GM23248 (cell line): ENCODE data around the gene FBXO2. TPM values are rescaled to one million over a fixed set of nuclear protein-coding genes. Genes with fewer than 3 reads are reported as not detected.

Experiments used
- DNase-seq: peaks from one replicate; pipeline ENCODE4 v3.0.0-alpha.2; 2015
- H2AFZ ChIP-seq: fragments of 200-600 bp; sonication (generic); 2 replicates; pipeline ENCODE4 v1.6.1; 2016; ENCODE audit warnings: antibody characterized with exemption
- H3F3A ChIP-seq: fragments of 200-600 bp; sonication (generic); 2 replicates; pipeline ENCODE4 v1.6.1; 2016; ENCODE audit warnings: mild to moderate bottlenecking, antibody characterized with exemption, mixed run types; ENCODE audit not compliant: insufficient read depth
- H3K27ac ChIP-seq: fragments of 200-600 bp; sonication (generic); 2 replicates; pipeline ENCODE4 v1.5.1; 2016; ENCODE audit warnings: mild to moderate bottlenecking
- H3K27me3 ChIP-seq: fragments of 200-600 bp; sonication (generic); replicated peaks from 2 replicates; pipeline ENCODE4 v1.6.1; 2016; ENCODE audit warnings: mild to moderate bottlenecking; ENCODE audit not compliant: insufficient read depth
- H3K36me3 ChIP-seq: fragments of 200-600 bp; sonication (generic); 2 replicates; pipeline ENCODE4 v1.6.1; 2016; ENCODE audit warnings: low read depth, mild to moderate bottlenecking
- H3K4me1 ChIP-seq: fragments of 200-600 bp; sonication (generic); 2 replicates; pipeline ENCODE4 v1.6.1; 2016; ENCODE audit warnings: mild to moderate bottlenecking; ENCODE audit not compliant: insufficient read depth
- H3K4me2 ChIP-seq: fragments of 200-600 bp; sonication (generic); one replicate; pipeline ENCODE4 v1.6.1; 2016; ENCODE audit warnings: mild to moderate bottlenecking; ENCODE audit not compliant: unreplicated experiment
- H3K4me3 ChIP-seq: fragments of 200-600 bp; sonication (generic); 2 replicates; pipeline ENCODE4 v1.5.1; 2016; ENCODE audit warnings: mild to moderate bottlenecking
- H3K79me2 ChIP-seq: fragments of 200-600 bp; sonication (generic); 2 replicates; pipeline ENCODE4 v1.6.1; 2016; ENCODE audit warnings: mild to moderate bottlenecking; ENCODE audit not compliant: insufficient read depth
- H3K9ac ChIP-seq: fragments of 200-600 bp; sonication (generic); 2 replicates; pipeline ENCODE4 v1.6.1; 2016; ENCODE audit warnings: mild to moderate bottlenecking
- H3K9me2 ChIP-seq: fragments of 200-600 bp; sonication (generic); 2 replicates; pipeline ENCODE4 v1.6.1; 2016; ENCODE audit warnings: mixed run types, mild to moderate bottlenecking, moderate library complexity; ENCODE audit not compliant: insufficient read depth
- H3K9me3 ChIP-seq: fragments of 200-600 bp; sonication (generic); one replicate; pipeline ENCODE4 v1.6.1; 2017; ENCODE audit warnings: low read depth
- H4K20me1 ChIP-seq: fragments of 200-600 bp; sonication (generic); 2 replicates; pipeline ENCODE4 v1.6.0; 2016; ENCODE audit not compliant: insufficient read depth
- EZH2 ChIP-seq: fragments of 200-600 bp; sonication (generic); IDR thresholded peaks from 2 replicates; pipeline ENCODE4 v1.6.1; 2018; ENCODE audit warnings: antibody characterized with exemption, mild to moderate bottlenecking; ENCODE audit not compliant: insufficient read depth, poor library complexity, severe bottlenecking
- EZH2phosphoT487 ChIP-seq: fragments of 200-600 bp; sonication (generic); IDR thresholded peaks from 2 replicates; pipeline ENCODE4 v1.6.1; 2018; ENCODE audit warnings: antibody characterized with exemption, moderate library complexity, mild to moderate bottlenecking, low read depth; ENCODE audit not compliant: insufficient read depth
- WGBS, 2 experiments: methylation state at CpG; one replicate each; pipeline ENCODE4 v1.1.6; 2015 to 2017; ENCODE audit warnings: low lambda C conversion rate in 2 of 2, low coverage in 1 of 2; ENCODE audit errors: missing lambda C conversion rate in 2 of 2; 5-methylcytosine and 5-hydroxymethylcytosine counted together
- in situ Hi-C: fragments of 300-500 bp; cut with MboI; formaldehyde crosslinking; loops from 2 replicates; pipeline ENCODE4 v1.15.0; 2020
- polyA plus RNA-seq: library from polyadenylated mRNA; unstranded; fragments of >200 nt; fragmentation: Nextera tagmentation; extraction: Ambion mirVana; gene quantifications from 2 replicates; pipeline ENCODE4 v1.2.1, GENCODE V29; 2016
- total RNA-seq: library from RNA; depleted of rRNA; stranded (reverse); fragments of >200 nt; shearing (Covaris generic); gene quantifications from 2 replicates; pipeline ENCODE4 v1.2.3, GENCODE V29; 2014

The FBXO2 gene
- total and polyA plus RNA-seq, 2 experiments from 2014 or later, result 0.54 to 1.1 TPM

DNA sequence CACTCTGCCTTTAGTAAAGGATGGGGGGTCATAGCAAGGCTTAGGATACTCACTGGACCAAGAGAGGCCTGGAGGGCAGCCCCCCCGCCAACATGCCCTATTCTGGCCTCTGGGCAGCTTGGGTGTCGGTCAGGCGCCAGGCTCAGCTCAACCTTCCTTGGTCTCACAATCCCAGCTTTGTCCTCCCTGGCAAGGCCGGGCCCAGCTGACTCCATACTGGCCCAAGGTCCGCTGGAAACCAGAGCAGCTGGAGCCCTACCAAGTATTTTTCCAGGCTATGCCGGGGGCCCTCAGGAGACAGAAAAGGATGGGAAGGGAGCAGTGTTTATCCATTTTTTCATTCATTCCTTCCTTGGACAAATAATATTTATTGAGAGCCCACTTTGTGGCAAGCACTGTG lies 6.2 kb downstream of the FBXO2 start:
- Histone ChIP-seq H3K4me2 (no peak overlapping the region), H3K9me2 (no peaks in the 10 kb centered on the region), H3K36me3 (no peaks in the 10 kb centered on the region), H3K27me3 (no peaks in the 10 kb centered on the region), H3K9me3 (no peaks in the 10 kb centered on the region), H3K79me2 (no peaks in the 10 kb centered on the region), H2AFZ (no peak overlapping the region), H3K4me3 (no peak overlapping the region), H3F3A (no peaks in the 10 kb centered on the region), H3K27ac (no peak overlapping the region), H4K20me1 (no peaks in the 10 kb centered on the region), H3K9ac (no peak overlapping the region), H3K4me1 (no peaks in the 10 kb centered on the region)
- DNase-seq, result no peak
- in situ Hi-C loops, result no loop called here
- TF ChIP-seq EZH2, result no peak
- WGBS, 2 experiments, result 70 to 77% methylated on average over 6 of the region's 6 CpGs

DNA sequence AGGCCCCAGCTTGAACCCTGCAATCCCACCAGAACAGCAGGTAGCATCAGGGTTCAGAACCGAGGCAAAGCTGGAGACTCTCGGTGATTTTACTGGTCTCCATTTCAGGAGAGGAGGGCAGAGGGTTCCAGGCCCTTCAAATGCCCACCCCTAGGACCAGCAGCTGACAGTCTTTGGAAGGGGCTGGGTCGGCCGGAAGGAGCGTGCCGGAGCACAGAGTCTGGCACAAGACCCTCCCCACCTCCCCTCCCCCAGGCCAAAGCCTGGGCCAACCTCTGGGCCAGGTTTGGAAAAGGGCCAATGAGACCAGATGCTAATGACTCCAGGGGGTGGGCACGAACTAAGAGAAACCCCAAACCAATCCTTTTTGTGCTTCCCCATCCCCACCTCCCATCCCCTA lies 6.9 kb downstream of the FBXO2 start:
- H3K9ac ChIP-seq, result no peak overlapping the region
- WGBS, 2 experiments, result 62 to 81% methylated on average over 5 to 7 of the region's 7 CpGs
- DNase-seq, result no peak
- H3K36me3 ChIP-seq, result no peaks in the 10 kb centered on the region
- H3K4me2 ChIP-seq, result no peak overlapping the region
- H3K27ac ChIP-seq, result no peak overlapping the region
- in situ Hi-C loops, result no loop called here
- no peaks in the 10 kb centered on the region for H4K20me1 ChIP-seq
- H2AFZ ChIP-seq, result no peak overlapping the region
- H3K9me3 ChIP-seq, result no peaks in the 10 kb centered on the region
- no peaks in the 10 kb centered on the region for H3F3A ChIP-seq
- H3K79me2 ChIP-seq, result no peaks in the 10 kb centered on the region
- no peaks in the 10 kb centered on the region for H3K4me1 ChIP-seq
- TF ChIP-seq EZH2phosphoT487 (no peak), EZH2 (no peak)
- H3K4me3 ChIP-seq, result no peak overlapping the region
- H3K27me3 ChIP-seq, result no peaks in the 10 kb centered on the region
- no peaks in the 10 kb centered on the region for H3K9me2 ChIP-seq

DNA sequence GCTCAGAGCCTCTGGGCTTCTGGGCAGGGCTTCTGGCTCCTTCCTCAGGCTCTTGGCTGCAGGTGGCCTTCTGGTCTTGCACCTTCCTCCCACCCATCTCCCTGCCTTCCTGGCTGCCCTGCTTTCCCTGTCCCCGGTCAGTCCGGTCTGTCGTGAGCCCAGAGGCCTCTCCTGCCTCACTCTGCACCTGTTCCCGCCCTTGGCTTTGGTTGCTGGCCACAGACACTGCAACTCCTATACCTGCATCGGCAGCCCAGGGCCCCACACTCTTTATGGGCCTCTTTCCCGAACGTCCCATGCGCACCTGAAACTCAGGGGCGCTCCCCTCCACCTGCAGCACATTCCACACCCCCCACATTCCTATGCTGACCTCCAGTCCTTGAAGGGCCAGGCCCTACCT lies 7.9 kb downstream of the FBXO2 start:
- H3F3A ChIP-seq, result no peaks in the 10 kb centered on the region
- TF ChIP-seq EZH2phosphoT487, result no peak
- no peak for TF ChIP-seq EZH2
- no peaks in the 10 kb centered on the region for H3K36me3 ChIP-seq
- H3K4me2 ChIP-seq, result no peak overlapping the region
- in situ Hi-C loops, result no loop called here
- H3K4me3 ChIP-seq, result no peak overlapping the region
- WGBS, 2 experiments, result 62 to 70% methylated on average over 9 of the region's 9 CpGs
- no peak for DNase-seq
- no peak overlapping the region for H2AFZ ChIP-seq
- H3K27ac ChIP-seq, result no peak overlapping the region
- H3K4me1 ChIP-seq, result no peaks in the 10 kb centered on the region
- H3K9me3 ChIP-seq, result no peaks in the 10 kb centered on the region
- H3K79me2 ChIP-seq, result no peaks in the 10 kb centered on the region
- H3K9me2 ChIP-seq, result no peaks in the 10 kb centered on the region
- H3K27me3 ChIP-seq, result no peaks in the 10 kb centered on the region
- H4K20me1 ChIP-seq, result no peaks in the 10 kb centered on the region
- no peak overlapping the region for H3K9ac ChIP-seq

DNA sequence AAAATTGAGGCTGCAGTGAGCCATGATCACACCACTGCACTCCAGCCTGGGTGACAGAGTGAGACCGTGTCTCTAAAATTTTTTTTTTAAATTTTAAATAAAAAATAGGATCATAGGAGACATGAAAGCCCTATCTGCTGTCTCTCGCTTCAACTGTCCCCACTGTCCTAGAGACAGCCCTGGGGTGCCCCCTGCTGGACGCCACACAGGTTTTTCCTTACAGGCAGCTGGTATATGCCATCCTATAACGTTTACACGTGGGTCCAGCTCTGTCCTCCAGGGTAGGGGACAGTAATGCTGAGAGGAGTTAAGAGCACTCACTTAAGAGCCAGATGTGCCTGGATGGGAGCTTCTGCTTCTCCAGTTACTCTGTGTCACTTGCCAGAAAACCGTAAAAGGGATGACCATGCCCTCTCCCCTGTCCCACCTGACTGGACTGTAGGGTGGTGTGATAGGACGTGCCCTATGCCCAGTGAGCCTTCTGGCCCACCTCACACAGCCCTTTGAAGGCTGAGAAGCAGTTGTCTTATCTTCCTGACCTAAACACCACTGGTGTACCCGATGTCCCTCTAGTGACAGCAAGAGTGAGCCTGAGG lies 8.5 kb downstream of the FBXO2 start:
- in situ Hi-C loops, result no loop called here
- WGBS, 2 experiments, result 19 to 22% methylated on average over 8 of the region's 8 CpGs
- H3K4me3 ChIP-seq, result no peak overlapping the region
- H3F3A ChIP-seq, result no peaks in the 10 kb centered on the region
- no peaks in the 10 kb centered on the region for H3K4me1 ChIP-seq
- no peaks in the 10 kb centered on the region for H4K20me1 ChIP-seq
- no peaks in the 10 kb centered on the region for H3K36me3 ChIP-seq
- no peak for TF ChIP-seq EZH2
- no peak for TF ChIP-seq EZH2phosphoT487
- no peaks in the 10 kb centered on the region for H3K9me2 ChIP-seq
- no peaks in the 10 kb centered on the region for H3K27me3 ChIP-seq
- peak; percentile 83 for DNase-seq
- H3K79me2 ChIP-seq, result no peaks in the 10 kb centered on the region
- no peak overlapping the region for H3K9ac ChIP-seq
- H3K27ac ChIP-seq, result no peak overlapping the region
- no peak overlapping the region for H3K4me2 ChIP-seq
- H2AFZ ChIP-seq, result no peak overlapping the region
- no peaks in the 10 kb centered on the region for H3K9me3 ChIP-seq

DNA sequence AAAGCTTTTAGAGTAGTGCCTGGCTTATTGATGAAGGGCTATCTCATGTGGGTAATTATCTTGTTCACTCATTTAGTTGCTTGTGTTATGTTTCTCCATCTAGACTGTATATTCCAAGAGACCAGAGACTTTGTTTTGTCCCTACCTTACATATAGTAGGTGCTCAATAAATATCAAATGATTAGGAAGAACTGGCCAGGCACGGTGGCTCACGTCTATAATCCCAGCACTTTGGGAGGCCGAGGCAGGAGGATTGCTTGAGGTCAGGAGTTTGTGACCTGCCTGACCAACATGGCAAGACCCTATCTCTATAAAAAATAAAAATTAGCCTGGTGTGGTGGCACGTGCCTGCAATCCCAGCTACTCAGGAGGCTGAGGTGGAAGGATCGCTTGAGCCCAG lies 9.0 kb downstream of the FBXO2 start:
- no peak for TF ChIP-seq EZH2
- TF ChIP-seq EZH2phosphoT487, result no peak
- WGBS, 2 experiments, result 77 to 84% methylated on average over 5 of the region's 5 CpGs
- Histone ChIP-seq H3K27me3 (no peaks in the 10 kb centered on the region), H4K20me1 (no peaks in the 10 kb centered on the region), H3K9me3 (no peaks in the 10 kb centered on the region), H3K4me1 (no peaks in the 10 kb centered on the region), H3K27ac (no peak overlapping the region), H3K9ac (no peak overlapping the region), H3K4me3 (no peak overlapping the region), H3F3A (no peaks in the 10 kb centered on the region), H2AFZ (no peak overlapping the region), H3K36me3 (no peaks in the 10 kb centered on the region), H3K4me2 (no peak overlapping the region), H3K79me2 (no peaks in the 10 kb centered on the region), H3K9me2 (no peaks in the 10 kb centered on the region)
- in situ Hi-C loops, result no loop called here
- DNase-seq, result no peak
